Activated CD4-positive, alpha-beta T cell treated with anti-CD3 and anti-CD28 coated beads, Interleukin-2, Interleukin-4, amounts not matched to agents 100 ng/mL and 50 ng/mL, durations not matched to agents 16 hours and 8 hours (primary cell): Measurements from ENCODE around the gene DRG1.
"Not testable (repeated sequence)": the region's sequence is repeated elsewhere in the genome, so short reads cannot be mapped to it uniquely, and the experiment has no call there.

Source experiments
- DNase-seq: peaks from one replicate; pipeline ENCODE4 v3.0.0-alpha.2; 2020; ENCODE audit warnings: low spot score

The DRG1 gene, protein sequence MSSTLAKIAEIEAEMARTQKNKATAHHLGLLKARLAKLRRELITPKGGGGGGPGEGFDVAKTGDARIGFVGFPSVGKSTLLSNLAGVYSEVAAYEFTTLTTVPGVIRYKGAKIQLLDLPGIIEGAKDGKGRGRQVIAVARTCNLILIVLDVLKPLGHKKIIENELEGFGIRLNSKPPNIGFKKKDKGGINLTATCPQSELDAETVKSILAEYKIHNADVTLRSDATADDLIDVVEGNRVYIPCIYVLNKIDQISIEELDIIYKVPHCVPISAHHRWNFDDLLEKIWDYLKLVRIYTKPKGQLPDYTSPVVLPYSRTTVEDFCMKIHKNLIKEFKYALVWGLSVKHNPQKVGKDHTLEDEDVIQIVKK

DNA sequence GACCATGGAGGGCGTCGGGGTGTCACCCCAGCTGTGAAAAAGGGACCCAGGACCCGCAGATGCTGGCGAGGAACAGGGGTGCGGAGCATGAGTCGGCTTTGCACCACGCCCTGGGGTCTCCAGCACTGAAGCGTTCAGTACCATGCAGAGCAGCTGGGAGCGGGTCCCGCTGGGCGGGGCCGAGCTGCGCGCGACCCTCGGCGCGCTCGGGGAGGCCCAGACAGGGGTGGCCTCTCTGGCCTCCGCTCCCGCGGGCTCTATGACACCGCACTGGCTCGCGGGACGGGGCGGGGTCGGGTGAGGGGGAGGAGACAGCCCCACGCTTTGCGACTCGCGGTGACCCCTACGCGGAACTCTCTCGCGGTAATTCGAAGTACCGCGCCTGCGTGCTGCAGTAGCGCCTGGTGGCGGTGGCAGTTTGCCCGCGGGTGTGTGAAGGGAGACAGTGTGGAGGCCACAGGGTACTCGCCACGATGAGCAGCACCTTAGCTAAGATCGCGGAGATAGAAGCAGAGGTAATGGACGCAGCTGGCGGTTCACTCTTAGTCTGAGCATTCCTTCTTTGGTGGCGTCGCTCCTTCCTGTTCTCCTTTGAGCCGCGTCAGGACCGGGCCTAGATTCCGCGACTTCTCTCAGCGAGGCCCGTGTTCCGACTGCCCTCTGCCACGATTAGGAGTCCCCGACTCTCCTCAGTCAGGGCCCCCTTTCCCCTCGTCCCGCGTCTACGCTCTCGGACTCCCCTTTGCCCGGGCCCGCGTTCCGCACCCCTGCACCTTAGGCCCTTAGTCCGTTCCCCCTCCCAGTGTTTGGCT lies at the start of gene DRG1:
Gene DRG1, plus strand, starts transcription at position 394 of the 812 bp plus-strand sequence. Its CDS starts 80 bp downstream, at position 474.
- DNase-seq = peak; percentile 98

DNA sequence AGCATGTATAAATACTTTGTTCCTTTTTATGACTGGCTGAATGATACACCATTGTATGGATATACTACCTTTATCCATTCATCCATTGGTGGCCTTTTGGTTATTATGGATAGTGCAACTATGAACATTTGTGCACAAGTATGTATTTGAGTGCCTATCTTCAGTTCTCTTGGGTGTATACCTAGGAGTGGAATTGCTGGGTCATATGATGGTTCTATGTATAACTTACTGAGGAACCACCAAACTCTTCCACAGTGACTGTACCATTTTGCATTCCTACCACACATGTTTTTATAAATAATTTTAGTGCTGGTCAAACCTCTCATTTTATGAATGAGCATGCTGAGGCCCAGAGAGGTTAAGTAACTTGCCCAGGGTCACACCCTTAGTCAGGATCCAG lies 49.4 kb upstream of the DRG1 start:
- DNase-seq = no peak

DNA sequence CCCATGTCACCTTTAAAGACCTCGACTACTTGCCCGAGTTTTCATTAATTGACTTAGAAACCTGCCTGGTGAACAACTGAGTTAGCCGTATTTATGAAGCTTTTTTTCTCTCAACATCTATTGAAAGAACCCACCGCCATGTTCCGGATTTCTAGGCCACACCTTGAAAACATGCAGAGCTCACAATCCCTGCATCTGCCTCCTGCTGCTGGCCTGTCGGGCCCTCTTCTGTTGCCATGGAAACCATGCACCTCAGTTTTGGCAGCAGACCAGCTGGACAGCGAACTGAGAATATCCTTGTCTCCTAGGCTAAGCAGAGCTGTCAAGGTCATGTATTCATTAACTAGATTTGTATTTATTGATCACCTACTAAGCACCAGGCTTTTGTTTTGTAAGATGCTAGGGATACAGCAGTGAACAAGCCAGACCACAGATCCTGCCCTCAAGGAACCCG lies 49.0 kb upstream of the DRG1 start:
- no peak for DNase-seq

DNA sequence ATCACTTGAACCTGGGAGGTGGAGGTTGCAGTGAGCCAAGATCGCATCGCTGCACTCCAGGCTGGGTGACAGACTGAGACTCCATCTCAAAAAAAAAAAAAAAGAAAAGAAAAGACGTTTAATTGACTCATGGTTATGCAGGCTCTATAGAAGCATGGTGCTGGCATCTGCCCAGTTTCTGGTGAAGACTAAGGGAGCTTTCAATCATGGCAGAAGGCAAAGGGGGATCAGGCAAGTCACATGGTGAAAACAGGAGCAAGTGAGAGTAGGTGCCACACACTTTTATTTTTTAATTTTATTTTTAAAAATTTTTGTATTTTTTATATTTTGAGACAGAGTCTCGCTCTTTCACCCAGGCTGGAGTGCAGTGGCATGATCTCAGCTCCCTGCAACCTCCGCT lies 44.9 kb upstream of the DRG1 start:
- no peak for DNase-seq

DNA sequence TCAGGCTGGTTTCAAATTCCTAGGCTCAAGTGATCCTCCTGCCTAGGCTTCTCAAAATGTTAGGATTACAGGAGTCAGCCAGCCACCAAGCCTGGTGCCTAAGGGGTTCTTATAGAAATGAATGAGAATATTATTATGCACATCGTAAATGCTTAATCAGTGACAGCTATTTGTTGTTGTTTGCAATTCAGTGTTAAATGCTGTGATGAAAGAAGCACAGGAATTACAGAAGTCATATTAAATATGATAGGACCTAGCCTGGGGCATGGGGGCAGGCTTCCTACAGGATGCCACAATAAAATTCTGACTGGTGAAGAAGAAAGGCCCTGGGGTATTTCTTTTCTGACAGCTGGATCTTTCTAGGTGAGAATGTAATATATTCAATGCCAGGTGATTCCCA lies 39.4 kb upstream of the DRG1 start:
- no peak for DNase-seq

DNA sequence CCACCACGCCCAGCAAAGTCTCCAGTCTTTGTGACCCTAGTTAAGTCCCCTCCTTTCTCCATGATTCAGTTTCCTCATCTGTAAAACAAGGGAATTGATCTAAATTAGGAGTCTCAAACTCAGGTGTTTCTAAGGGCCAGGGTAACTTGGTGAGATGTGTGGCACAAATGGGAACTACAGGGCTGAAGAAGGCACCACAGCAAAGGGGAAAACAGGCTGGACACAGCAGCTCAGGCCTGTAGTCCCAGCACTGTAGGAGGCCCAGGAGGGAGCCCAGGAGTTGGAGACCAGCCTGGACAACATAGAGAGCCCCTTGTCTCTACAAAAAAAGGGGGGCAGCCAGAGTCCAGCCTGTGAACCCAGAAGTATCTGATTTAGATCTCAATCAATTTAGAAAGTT lies 37.7 kb upstream of the DRG1 start:
- no peak for DNase-seq

DNA sequence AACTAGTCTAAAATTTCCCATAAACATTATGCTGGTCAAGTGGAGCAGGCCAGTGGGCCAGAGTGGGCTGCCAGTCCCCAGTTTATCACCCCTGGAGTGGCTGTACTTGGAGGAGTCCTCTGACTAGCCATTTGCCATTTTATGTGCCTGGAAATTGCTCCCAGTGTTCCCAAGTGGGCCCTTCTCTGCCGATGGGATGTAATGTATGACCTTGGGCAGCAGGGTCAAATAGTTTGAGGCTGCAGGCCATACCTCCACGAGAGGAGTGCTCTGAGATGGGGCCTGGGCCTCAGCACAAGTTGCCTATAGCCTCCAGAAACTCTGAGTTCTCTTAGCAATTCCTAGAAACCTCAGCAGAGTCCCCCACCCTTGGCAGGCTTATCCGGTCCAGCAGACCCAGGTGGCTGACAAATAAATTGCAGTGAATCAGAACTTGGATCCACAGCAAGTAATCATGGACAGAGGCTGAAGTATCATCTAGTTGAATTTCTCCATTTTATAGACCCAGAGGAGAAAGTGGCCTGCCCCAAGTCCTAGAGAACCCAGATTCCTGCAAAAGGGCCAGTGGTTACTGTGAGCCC lies 35.4 kb upstream of the DRG1 start:
- no peak for DNase-seq

DNA sequence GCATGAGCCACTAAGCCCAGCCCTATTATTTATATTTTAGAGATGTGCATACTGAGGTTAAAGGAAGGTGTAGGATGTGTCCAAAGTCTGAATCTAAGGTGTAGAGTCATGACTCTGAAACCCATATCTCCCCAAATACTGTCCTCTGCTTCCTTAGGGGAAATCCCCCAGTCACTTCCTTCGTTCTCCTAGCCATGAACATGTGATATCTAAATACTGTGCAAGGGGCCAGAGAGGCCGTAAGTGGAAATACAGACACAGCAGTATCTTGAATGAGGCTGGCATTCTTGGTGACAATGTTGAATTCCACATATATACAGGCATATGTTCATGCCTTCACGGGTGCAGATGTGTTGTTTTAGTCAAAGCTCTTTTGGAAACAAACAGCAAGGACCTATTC lies 32.0 kb upstream of the DRG1 start:
- DNase-seq = no peak

DNA sequence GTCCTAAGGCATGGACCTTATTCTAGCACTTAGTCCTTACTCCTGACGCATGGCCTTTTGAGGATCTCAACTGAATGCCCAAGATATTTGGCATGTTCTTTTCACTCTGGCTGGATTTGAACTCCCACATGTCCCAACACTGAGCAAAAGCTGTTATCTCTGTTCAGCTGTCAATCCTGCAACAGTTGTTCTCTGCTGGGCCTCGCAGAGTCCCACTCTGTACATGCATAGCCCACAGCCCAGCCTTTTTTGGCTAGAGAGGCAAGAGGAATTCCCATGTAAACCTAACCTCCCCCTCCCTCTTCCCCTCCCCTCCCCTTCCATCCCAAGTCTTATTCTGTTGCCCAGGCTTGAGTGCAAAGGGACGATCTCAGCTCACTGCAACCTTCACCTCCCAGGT lies 21.8 kb upstream of the DRG1 start:
- DNase-seq = no peak

DNA sequence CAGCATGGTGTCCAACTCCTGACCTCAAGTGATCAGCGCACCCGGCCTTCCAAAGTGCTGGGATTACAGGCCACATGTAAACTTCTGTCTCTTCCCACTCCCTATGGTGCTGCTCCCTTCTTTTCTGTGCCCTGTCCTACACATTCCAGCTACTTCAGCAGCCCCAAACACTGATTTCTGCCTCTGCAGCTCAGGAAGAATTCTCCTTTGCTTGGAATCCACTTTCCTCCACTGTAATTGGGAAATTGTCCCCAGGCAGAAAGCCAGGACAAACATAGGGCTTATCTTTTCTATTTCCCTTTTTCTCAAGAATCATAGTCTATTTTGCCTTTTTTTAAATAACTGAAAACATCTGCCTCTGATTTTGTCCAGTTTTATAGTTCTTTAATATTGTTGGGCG lies 21.3 kb upstream of the DRG1 start:
- no peak for DNase-seq

DNA sequence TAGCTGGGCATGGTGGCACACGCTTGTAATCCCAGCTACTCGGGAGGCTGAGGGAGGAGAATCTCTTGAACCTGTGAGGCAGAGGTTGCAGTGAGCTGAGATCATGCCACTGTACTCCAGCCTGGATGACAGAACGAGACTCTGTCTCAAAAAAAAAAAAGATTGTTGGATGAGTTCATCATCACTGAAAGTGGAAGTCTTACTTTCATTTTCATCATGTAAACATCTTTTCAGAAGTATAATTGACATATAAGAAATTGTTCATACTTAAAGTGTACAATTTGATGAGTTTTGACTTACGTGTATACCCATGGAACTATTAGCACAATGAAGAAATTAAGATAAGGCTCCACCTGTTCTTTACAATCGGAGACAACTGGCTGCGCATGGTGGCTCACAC lies 20.8 kb upstream of the DRG1 start:
- not testable (repeated sequence) for DNase-seq

DNA sequence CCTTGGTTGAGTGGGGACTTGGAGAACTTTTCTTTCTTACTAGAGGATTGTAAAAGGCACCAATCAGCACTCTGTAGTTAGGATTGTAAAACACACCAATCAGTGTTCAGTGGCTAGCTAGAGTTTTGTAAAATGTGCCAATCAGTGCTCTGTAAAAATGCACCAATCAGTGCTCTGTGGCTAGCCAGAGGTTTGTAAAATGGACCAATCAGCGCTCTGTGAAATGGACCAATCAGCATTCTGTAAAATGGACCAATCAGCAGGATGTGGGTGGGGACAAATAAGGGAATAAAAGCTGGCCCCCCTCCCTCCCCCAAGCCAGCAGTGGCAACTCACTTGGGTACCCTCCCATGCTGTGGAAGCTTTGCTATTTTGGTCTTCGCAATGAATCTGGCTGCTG lies 5.5 kb upstream of the DRG1 start:
- DNase-seq = no peak

DNA sequence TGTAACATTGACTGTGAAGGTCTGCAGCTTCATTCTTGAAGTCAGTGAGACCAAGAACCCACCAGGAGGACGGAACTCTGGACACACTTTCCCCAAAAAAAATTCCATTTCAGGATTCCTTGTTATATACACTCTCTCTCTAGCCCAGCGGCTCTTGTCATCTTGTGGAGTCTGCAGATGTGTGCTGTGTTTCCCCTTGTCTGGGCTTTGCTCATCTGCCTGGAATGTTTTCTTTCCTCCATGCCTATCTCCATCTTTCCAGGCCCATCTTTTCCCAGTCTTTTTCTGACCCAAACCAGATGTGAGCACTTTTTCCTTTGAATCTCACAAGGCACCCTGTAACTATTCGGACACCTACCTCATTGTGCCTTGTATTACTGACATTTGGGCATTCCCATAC lies 5.1 kb upstream of the DRG1 start:
- no peak for DNase-seq

DNA sequence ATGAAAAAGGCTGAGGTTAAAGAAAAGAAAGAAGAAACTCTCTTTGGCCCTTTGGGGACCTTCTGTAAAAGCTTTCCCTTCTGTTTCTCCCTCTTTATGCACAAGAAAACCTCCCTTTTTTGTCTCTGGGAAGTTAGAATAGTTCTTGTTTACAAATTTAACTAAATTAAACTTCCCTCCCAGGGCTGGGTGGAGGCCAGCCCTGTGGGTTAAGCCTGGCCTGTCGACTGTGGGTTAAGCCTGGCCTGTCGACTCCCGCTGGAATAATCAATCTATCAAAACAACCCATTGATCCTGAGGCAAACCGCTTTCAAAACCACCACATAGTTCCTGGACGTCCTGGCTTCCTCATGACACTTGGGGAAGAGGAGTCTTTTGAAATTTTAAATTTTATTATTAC lies 1.2 kb upstream of the DRG1 start:
- DNase-seq = no peak

DNA sequence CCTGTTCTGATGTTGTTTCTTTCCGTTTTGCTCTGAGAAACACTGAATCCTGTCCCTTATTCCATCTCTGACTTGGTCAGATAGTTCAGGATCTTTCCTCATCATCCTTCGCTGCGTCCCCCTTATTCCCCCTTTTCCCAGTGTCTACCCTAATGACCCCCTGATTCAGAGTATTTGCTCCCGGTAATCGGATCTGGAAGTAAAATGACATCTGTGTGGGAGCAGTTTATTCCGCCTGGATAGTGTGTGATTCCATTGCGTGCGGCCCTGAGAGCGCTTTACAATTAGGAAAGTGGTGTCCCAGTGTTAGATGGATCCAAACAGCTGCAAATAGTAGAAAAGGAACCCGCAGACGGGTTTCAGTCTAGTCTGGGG lies 606 bp downstream of the DRG1 start:
- no peak for DNase-seq

DNA sequence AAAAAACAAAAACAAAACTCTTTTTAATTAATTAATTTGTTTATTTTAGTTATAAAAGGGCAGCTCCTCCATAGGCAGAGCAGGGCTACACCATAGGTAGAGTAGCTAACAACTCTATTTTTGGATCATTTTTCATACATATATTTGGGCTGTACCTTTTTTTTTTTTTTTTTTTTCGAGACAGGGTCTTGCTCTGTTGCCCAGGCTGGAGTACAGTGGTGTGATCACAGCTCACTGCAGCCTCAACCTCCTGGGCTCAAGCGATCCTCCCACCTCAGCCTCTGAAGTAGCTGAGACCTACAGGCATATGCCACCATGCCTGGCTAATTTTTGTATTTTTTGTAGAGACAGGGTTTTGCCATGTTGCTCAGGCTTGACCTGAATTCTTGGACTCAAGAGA lies 2.9 kb downstream of the DRG1 start:
- DNase-seq = not testable (repeated sequence)

DNA sequence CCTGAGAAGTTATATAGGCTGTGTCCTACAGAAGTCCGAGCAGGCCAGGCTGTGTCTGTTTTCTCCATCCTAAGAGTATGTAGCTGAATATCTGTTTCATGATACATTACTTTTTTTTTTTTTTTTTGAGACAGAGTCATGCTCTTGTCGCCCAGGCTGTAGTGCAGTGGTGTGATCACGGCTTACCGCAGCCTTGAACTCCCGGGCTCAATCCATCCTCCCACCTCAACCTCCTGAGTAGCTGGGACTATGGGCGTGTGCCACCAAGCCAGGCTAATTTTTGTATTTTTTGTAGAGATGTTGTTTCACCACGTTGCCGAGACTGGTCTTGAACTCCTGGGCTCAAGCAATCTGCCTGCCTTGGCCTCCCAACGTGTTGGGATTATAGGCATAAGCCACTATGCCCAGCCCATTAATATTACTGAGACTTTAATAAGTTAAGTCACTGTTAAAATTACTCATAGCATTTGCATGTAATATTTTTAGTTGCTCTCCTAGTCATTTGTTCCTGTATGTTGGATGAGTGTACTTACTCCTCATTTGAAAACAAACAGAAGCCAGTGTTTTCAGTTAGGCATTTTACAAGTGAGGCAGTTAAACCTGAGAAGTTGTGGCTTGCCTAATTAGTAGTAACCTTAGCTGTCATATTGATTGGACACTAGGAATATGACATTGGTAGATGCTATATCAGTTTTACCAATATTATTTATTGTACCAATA lies 26.1 kb downstream of the DRG1 start:
- no peak for DNase-seq

DNA sequence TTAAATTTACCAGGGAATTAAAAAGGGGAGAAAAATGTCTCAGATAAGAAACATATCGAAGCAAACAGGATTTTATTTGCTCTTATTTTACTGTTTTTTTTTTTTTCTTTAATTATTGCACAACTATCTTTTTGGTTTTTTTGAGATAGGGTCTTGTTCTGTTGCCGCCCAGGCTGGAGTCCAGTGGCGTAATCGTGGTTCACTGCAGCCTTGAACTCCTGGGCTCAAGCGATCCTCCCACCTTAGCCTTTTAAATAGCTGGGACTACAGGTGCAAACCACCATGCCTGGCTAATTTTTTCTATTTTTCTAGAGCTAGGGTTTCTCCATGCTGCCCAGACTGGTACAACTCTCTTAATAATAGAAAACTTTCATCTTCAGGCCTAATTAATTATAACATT lies 32.5 kb downstream of the DRG1 start:
- DNase-seq = no peak

DNA sequence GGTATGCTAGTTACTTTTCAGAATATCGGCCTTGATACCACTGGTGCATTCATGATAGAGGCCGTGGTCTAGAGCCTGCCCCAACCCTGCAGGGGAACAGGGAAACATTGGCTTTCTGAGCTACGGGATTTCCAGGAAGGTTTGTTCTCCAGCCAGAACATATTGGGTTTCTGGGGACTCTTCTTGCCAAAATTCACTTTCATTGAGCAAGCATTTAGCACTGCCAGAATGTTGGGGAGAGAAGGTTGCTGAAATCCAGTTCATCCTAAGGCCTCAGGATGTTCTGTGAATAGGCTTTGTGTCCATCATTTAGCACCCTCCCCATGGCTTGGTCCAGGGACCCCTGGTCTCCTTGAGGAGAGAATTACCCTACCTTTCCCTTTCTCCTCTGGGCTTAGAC lies 36.7 kb downstream of the DRG1 start:
- DNase-seq = no peak

DNA sequence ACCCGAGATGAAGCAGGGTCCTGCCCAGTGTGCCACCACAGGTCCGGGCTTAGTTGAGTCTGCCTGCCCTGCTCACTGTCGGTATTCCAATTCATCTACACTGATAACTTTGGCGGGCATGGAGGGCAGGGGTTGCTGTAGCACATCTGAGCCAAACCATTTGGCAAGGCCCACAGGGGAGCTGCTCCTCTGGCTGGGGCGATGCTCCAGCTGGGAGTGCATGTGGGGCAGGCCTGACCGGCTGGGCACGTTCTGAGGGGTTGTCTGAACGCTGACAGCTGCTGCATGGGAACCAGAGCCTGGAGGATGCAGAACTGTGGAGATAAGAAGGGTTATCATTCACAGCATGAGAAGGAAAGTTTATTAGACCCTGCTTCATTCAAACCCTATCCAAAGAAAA lies 40.4 kb downstream of the DRG1 start:
- DNase-seq = no peak

DNA sequence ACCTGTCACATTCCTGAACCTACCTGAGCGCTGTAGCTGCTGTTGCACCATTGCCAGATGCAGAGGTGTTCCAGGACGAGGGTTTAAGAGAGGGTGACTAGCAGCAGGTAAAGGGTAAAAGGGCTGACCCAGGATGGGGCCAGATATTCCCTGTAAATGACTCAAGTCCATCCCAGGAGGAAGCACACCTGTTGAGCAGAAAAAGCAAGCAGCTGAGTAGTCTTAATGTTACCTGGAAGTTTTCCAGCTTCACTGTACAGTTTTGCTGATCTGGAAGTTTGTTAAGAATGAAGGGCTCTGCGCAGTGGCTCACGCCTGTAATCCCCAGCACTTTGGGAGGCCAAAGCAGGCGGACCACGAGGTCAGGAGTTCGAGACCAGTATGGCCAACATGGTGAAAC lies 41.3 kb downstream of the DRG1 start:
- no peak for DNase-seq

DNA sequence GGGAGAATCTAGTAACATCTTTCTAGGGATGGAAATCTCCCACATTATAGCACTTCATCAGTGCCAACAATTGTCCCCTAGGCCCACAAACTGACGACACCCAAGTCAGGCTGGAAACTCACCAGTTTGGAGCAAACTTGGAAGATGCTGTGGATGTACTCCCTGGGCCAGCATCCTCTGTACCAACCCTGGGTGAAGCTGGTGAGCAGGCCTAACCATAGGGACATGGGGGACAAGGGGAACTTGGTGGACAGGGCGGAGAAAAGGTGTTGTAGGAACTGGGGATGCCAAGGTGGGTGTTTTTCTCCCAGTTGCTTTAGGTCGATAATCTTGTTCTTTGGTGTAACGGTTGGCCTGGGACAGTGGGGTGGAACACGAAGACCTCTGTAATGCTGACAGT lies 42.2 kb downstream of the DRG1 start:
- no peak for DNase-seq
